HL-60/S4 treated with retinoic acid at 250 ng/mL for 4 days and 3 days (cell line): Measurements from ENCODE around the gene SERPINA4.
"Not testable (repeated sequence)": the region's sequence is repeated elsewhere in the genome, so short reads cannot be mapped to it uniquely, and the experiment has no call there.

ENCODE experiments used
- in situ Hi-C: fragments of 300-500 bp; cut with MboI; formaldehyde crosslinking; loops from 2 replicates; pipeline ENCODE4 v1.7.0; 2022; ENCODE audit warnings: low sequenced_read_pairs

The SERPINA4 gene

DNA sequence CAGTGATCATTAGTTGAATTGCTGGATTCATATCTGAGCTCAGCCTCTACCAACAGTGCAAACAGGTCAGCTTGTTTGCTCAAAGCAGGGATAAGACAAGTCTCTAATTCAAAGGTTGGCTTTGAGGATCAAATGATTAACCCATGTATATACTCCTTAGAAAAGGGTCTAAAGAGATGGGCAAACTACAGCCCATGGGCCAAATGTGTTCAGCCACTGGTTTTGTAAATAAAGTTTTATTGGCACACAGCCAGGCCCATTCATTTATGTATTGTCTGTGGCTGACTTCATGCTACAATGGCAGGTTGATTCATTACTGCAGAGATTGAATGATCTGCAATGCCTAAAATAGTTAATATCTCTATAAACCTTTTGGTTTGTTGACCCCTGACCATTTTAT, 3.1 kb downstream of the SERPINA4 start:
- in situ Hi-C loops = no loop called here

DNA sequence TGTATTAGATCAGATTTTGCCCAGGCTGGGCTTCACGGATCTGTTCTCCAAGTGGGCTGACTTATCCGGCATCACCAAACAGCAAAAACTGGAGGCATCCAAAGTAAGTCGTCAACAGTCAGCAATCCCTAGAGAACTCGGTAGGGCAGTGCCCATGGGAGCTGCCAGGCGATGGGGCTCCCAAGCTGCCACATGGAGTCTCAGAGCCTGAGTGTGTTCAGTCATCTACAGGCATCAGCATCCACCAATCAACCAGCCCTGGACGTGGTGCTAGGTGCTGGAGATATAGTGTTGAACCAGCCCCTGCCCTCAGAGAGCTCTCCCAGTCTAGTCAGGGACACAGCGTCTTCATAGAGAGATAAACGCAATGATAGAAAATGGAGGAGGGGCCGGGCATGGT, 6.9 kb downstream of the SERPINA4 start:
- in situ Hi-C loops = no loop called here

GRCh38 chr14:94569381-94570001, 8.2 kb downstream of the SERPINA4 start:
- in situ Hi-C loops = no loop called here

DNA sequence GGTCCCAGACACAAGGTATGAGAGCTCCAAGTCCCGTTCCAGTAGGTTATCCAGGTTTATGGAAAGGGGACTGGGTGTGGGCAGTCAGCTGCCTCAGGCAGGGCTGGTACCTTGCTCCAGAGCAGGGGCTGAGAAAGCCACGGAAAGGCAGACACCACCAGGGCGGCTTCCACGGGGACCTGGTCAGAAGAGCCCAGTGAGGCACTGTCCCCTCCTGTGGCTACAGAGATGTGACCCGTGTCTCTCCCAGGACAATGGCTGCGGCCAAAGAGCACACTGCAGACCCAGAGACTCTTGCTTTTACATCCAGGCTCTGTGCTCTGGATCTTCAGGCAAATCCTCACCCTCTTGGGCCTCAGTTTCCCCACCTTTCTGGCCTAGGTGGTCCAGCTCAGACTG, 8.8 kb downstream of the SERPINA4 start:
- in situ Hi-C loops = no loop called here

DNA sequence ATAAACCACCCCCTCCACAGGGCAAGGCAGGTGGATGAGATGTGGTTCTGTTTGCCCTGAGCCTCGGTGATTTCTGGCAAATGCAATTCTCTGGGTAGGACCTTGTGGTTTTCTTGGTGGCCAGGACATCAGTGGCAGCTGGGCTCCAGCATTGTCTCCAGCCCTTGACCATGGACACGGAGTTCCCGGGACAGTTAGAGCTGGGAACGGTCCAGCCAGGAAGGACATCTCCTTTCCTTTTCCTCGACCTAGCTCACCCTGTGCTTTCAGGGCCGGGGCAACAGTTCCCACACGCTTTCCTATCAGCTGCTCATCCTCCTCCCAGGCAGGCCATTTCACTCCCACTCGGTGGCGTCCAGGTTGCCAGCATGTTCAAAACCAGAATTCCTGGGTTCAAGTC, 9.2 kb downstream of the SERPINA4 start:
- in situ Hi-C loops = no loop called here

GRCh38 chr14:94571395-94571794, 10.2 kb downstream of the SERPINA4 start:
- in situ Hi-C loops = no loop called here

DNA sequence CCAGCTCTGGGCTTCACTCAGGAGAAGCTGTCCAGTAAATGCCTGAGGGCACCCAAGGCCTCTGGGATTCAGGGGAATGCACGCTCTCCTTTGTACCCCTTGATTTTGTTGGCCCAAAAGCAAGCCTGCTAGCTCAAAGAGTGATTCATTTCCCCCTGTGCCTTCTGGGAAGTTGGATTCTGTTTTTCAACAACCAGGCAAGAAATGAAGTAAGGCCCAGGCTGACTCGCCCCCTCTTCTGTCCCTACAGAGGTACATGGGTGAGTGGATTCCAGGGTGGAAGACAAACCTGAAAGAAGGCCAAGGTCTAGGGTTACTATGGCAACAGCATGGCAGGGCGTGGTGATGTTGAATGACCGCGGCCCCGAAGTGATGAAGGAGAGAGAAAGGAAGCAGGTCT, 10.7 kb downstream of the SERPINA4 start:
- in situ Hi-C loops = no loop called here

GRCh38 chr14:94572637-94573303, 11.5 kb downstream of the SERPINA4 start:
- in situ Hi-C loops = no loop called here

GRCh38 chr14:94573475-94574277, 12.4 kb downstream of the SERPINA4 start:
- in situ Hi-C loops = no loop called here

DNA sequence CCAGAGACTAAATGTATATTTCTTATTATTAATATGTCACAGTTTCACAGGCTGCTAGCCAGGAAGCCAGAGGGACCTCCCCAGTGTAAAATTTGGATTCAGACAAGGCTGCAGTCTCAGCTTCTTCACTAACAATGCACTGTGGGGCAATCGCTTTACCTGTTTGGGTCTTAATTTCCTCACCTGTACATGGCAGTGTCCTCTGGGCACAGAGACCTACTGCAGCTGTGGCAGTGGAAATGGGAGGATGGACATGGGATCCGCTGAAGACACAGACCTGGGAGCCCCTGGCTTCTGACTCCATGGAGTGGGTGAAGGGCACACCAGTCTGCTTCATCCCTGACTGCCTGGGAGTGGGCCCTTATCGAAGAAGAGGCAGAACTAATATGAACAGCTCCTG, 13.1 kb downstream of the SERPINA4 start:
- in situ Hi-C loops = no loop called here

DNA sequence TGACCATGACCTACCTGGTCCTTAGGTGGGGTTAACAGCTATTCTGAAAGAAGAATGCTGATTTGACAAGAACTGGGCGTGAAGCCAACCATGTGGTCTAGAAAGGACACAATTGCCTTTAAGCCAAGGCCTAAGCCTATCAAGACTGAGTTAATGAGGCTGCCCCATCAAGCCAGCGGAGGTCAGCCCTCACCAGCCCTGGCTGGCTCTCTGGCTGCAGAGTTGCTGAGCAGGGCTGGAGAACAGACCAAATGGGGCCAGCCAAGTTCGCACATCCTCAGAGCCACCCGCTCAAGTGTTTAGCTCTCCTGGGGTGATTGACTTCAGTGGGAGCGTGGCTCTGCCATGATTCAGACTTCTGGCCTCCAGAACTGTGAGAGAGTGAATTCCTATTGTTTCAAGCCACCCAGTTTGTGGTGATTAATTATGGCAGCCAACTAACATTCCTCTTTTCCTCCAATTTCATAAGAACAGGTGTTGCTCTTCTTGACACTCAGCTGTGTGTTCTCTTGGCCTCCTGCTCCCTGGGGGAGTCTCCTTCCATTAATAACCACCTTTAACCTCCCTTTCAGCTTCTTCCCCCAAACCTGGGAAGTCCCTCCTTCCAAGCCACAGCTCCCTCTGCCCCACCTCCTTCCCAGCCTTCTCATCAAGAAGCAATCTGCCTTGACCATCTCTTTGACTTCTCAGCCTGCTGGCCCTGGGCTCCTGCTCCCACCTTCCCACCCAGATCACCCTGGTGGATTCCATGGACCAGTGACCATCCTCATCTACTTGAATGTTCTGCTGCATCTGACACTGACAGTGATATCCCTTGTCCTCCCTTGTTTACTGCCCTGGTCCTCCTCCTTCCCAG, 14.7 kb downstream of the SERPINA4 start:
- in situ Hi-C loops = no loop called here

DNA sequence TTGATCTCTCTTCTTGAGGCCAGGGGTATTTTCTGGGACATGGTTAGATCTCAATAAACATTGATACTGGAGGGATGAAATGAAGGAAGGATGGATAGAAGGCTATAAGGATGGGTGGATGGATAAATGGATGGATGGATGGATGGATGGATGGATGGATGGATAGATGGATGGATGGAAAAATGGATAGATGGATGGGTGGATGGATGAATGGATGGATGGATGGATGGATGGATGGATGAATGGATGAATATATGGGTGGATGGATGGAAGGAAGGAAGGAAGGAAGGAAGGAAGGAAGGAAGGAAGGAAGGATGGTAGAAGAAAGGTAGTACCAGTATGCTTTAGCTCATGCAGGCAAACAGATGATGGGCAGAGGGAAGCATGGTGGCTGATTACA, 16.2 kb downstream of the SERPINA4 start:
- in situ Hi-C loops = not testable (repeated sequence)

DNA sequence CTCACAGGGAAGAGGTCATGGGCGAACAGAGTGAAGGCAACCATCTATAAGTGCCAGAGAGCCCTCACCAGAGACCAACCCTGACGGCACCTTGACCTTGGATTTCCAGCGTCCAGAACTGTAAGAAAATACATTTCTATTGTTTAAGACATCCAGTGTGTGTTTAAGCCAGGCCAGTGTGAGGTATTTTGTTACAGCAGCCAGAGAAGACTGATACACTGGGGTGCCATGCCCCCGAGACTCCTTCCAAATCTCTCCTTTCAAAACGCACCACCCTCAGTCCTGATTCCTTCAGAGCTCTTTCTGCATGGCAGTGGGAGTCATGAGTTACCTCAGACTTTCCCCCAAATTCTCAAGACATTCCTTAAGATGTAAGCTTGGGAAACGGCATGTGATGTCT, 17.5 kb downstream of the SERPINA4 start:
- in situ Hi-C loops = no loop called here

GRCh38 chr14:94581127-94581999, 20.1 kb downstream of the SERPINA4 start, which contains the start of gene SERPINA5:
TSS of gene SERPINA5 (plus strand) at chr14:94581426. CDS start at chr14:94587363, 5,937 bp downstream.
- in situ Hi-C loops = no loop called here

DNA sequence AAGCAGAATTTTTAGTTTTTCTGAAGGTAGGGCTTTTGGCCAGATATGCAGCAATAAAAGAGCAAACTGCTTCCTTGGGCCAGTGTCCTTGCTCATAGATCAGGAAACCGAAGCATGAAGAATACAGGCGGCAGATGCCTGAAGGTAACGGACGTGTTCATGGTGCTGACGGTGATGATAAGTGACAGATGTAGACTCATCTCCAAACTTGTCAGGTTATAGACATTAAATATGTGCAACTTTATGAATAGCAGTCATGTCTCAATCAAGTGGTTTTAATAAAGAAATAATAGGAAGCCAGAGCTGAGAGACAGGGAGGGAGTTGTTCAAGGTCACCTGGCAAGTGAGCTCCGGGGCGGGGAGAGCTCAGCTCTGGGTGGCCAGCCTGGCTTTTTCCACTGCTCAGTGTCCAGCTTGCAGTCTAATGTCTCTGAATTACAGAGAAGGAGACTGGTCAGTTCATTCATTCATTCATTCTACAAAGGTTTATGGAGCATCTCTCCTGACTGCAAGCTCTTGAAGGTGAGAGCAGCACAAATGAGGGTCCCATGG, 21.0 kb downstream of the SERPINA4 start:
- in situ Hi-C loops = no loop called here

DNA sequence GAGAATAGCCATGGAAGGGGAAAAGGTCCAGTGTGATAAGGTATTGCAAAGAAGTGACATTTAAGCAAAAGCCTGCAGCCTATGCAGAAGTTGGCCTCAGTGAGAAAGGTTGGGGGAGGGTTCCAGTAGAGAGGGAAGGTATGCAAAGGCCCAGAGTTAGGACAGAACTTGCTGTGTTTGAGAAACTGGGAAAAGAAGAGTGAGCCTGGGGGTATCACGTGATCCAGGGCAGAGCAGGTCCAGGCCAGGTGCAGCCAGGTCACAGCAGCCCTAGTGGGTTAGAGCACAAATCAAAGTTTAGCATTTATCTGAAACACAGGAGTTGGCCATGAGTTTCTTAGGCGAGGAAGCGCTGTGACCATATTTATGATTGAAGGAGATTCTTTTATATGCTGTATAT, 21.6 kb downstream of the SERPINA4 start:
- in situ Hi-C loops = no loop called here

DNA sequence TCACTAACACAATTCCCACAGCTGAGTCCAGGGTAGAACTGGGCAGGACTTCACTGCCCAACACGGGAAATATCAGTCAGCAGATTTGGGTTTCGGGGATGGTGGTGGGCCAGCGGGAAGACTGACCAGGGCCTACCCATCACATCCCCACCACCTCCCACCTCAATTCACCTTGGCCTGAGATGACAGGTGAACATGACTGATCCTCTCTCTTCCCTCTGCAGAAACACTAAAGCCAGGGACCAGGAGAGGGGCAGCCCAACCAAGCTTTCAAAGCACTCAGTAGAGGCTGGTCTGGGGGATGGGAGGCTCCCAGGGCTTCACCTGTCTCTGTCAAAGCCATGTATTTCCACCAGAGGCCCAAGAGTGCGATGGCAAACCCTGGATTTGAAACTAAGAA, 22.3 kb downstream of the SERPINA4 start:
- in situ Hi-C loops = no loop called here

- in situ Hi-C loops = no loop called here
These were observed 23.5 kb downstream of the SERPINA4 start for GRCh38 chr14:94584591-94585280.

GRCh38 chr14:94586635-94587034, 25.4 kb downstream of the SERPINA4 start:
- in situ Hi-C loops = no loop called here
